ENCODE results near the gene PURA. TPM values are rescaled to one million over a fixed set of nuclear protein-coding genes. Genes with fewer than 3 reads are reported as not detected.

Gene PURA
- total RNA-seq, 1 donor from 2014 or later, result 7.0 TPM

GRCh38 chr5:140111859-140112551 lies 1.9 kb upstream of the PURA start:
- H3K27me3 Mint-ChIP-seq, result peaks cover 56% of the 10 kb centered on the region
- no peaks in the 10 kb centered on the region for H3K36me3 Mint-ChIP-seq (ENCODE audit: insufficient read depth)
- H3K4me3 Mint-ChIP-seq (ENCODE audit: low read depth), result peak overlapping the region; percentile 1
- TF ChIP-seq CTCF (IDR thresholded peaks at IDR 0.05; ENCODE audit: unreplicated experiment), result no peak
- H3K27ac Mint-ChIP-seq, result no peak overlapping the region
- DNase-seq (ENCODE audit: low spot score, unreplicated experiment), result no peak
- H3K4me1 Mint-ChIP-seq (ENCODE audit: low read depth), result peaks cover 20% of the 10 kb centered on the region
- no peaks in the 10 kb centered on the region for H3K9me3 Mint-ChIP-seq (ENCODE audit: low read depth)

- H3K4me3 Mint-ChIP-seq (ENCODE audit: low read depth), result peak overlapping the region; percentile 71
- no peak for DNase-seq (ENCODE audit: low spot score, unreplicated experiment)
- H3K27me3 Mint-ChIP-seq, result peaks cover 56% of the 10 kb centered on the region
- TF ChIP-seq CTCF (IDR thresholded peaks at IDR 0.05; ENCODE audit: unreplicated experiment), result no peak
- no peaks in the 10 kb centered on the region for H3K36me3 Mint-ChIP-seq (ENCODE audit: insufficient read depth)
- H3K9me3 Mint-ChIP-seq (ENCODE audit: low read depth), result no peaks in the 10 kb centered on the region
- peaks cover 18% of the 10 kb centered on the region for H3K4me1 Mint-ChIP-seq (ENCODE audit: low read depth)
- no peak overlapping the region for H3K27ac Mint-ChIP-seq
These were observed 1.2 kb upstream of the PURA start for GRCh38 chr5:140112685-140113179.

- Mint-ChIP-seq H3K9me3 (ENCODE audit: low read depth) (no peaks in the 10 kb centered on the region), H3K4me1 (ENCODE audit: low read depth) (peaks cover 19% of the 10 kb centered on the region), H3K27ac (no peak overlapping the region), H3K27me3 (peaks cover 53% of the 10 kb centered on the region), H3K36me3 (ENCODE audit: insufficient read depth) (no peaks in the 10 kb centered on the region), H3K4me3 (ENCODE audit: low read depth) (peak overlapping the region; percentile 85)
- DNase-seq (ENCODE audit: low spot score, unreplicated experiment), result no peak
- no peak for TF ChIP-seq CTCF (IDR thresholded peaks at IDR 0.05; ENCODE audit: unreplicated experiment)
These were observed 670 bp upstream of the PURA start for GRCh38 chr5:140113180-140113698.

- DNase-seq (ENCODE audit: low spot score, unreplicated experiment), result peak; percentile 46
- peaks cover 40% of the 10 kb centered on the region for H3K27me3 Mint-ChIP-seq
- H3K36me3 Mint-ChIP-seq (ENCODE audit: insufficient read depth), result no peaks in the 10 kb centered on the region
- TF ChIP-seq CTCF (IDR thresholded peaks at IDR 0.05; ENCODE audit: unreplicated experiment), result no peak
- H3K4me1 Mint-ChIP-seq (ENCODE audit: low read depth), result peaks cover 16% of the 10 kb centered on the region
- peak overlapping the region; percentile 85 for H3K4me3 Mint-ChIP-seq (ENCODE audit: low read depth)
- no peaks in the 10 kb centered on the region for H3K9me3 Mint-ChIP-seq (ENCODE audit: low read depth)
- peak overlapping the region; percentile 90 for H3K27ac Mint-ChIP-seq
These were observed 654 bp downstream of the PURA start for GRCh38 chr5:140114341-140115185.

GRCh38 chr5:140115186-140115500 lies 1.2 kb downstream of the PURA start:
- Mint-ChIP-seq H3K4me1 (ENCODE audit: low read depth) (peaks cover 16% of the 10 kb centered on the region), H3K36me3 (ENCODE audit: insufficient read depth) (no peaks in the 10 kb centered on the region), H3K4me3 (ENCODE audit: low read depth) (peak overlapping the region; percentile 85), H3K9me3 (ENCODE audit: low read depth) (no peaks in the 10 kb centered on the region), H3K27ac (no peak overlapping the region), H3K27me3 (peaks cover 35% of the 10 kb centered on the region)
- DNase-seq (ENCODE audit: low spot score, unreplicated experiment), result no peak
- no peak for TF ChIP-seq CTCF (IDR thresholded peaks at IDR 0.05; ENCODE audit: unreplicated experiment)

Measured in progenitor cell of endocrine pancreas (in vitro differentiated cells).